Tibial artery (tissue), 4 donors: ENCODE measurements around the gene RAD17.
A peak's percentile ranks its signal among the peaks of the same experiment; 100 is the strongest.

Source experiments
- DNase-seq, 2 donors: peaks; one replicate each; pipeline ENCODE4 v3.0.0-alpha.2; 2019
- H3K27ac ChIP-seq, 2 donors: fragments of 200-600 bp; sonication (generic) in 1 of 2; 1 replicate in 1 of 2; 2 replicates in 1 of 2; pipeline ENCODE4 v1.5.1; 2018 to 2019; ENCODE audit warnings: mild to moderate bottlenecking in 1 of 2
- H3K27me3 ChIP-seq, 2 donors: fragments of 200-600 bp; sonication (generic) in 1 of 2; one replicate each; pipeline versions ENCODE4 v1.5.1 to v1.6.0; 2016 to 2019
- H3K36me3 ChIP-seq, 3 donors: fragments of 200-600 bp; sonication (generic) in 2 of 3; one replicate each; pipeline ENCODE4 v1.5.1; 2016 to 2019; ENCODE audit warnings: mild to moderate bottlenecking in 2 of 3
- H3K4me1 ChIP-seq, 4 donors: fragments of 200-600 bp; sonication (generic) in 2 of 4; 1 replicate in 3 of 4; 2 replicates in 1 of 4; pipeline ENCODE4 v1.5.1; 2016 to 2019
- H3K4me3 ChIP-seq, 2 donors: fragments of 200-600 bp; sonication (generic) in 1 of 2; 1 replicate in 1 of 2; 2 replicates in 1 of 2; pipeline ENCODE4 v1.5.1; 2018 to 2019; ENCODE audit warnings: mild to moderate bottlenecking in 2 of 2
- H3K9me3 ChIP-seq, 3 donors: fragments of 200-600 bp; sonication (generic) in 1 of 3; one replicate each; pipeline ENCODE4 v1.5.1; 2016 to 2019
- CTCF ChIP-seq, 2 experiments: fragments of 200-600 bp in 1 of 2; fragments of 450-650 bp in 1 of 2; IDR thresholded peaks; one replicate each; pipeline ENCODE4 v1.5.1; 2017 to 2019; ENCODE audit warnings: antibody characterized with exemption in 2 of 2, mild to moderate bottlenecking in 1 of 2, moderate library complexity in 1 of 2
- intact Hi-C: fragments of 100-400 bp; cut with DNase I; formaldehyde crosslinking; loops from one replicate; pipeline ENCODE4 v1.15.0; 2023; ENCODE audit warnings: low total_unique reads

Gene RAD17

GRCh38 chr5:69359699-69360098, 9.9 kb upstream of the RAD17 start:
- Histone ChIP-seq H3K4me1 (no peaks in the 10 kb centered on the region), H3K27ac (no peak overlapping the region), H3K36me3 (peaks cover 11 to 31% (median 20%) of the 10 kb centered on the region in 3 donors), H3K27me3 (no peaks in the 10 kb centered on the region), H3K9me3 (no peaks in the 10 kb centered on the region), H3K4me3 (no peak overlapping the region)
- no peak for TF ChIP-seq CTCF (IDR thresholded peaks at IDR 0.05)
- intact Hi-C loops = loop anchor here (10.0 kb wide), 1 partner anchor 125 kb away; the partner anchor contains the start of gene CDK7
- DNase-seq = no peak

- H3K27ac ChIP-seq = no peak overlapping the region
- H3K36me3 ChIP-seq = peaks cover 10 to 31% (median 20%) of the 10 kb centered on the region in 3 donors
- intact Hi-C loops = loop anchor here (10.0 kb wide), 1 partner anchor 126 kb away; the partner anchor contains the start of gene CDK7
Measured at GRCh38 chr5:69360442-69360841, 9.2 kb upstream of the RAD17 start.

GRCh38 chr5:69364414-69364813, 5.2 kb upstream of the RAD17 start:
- intact Hi-C loops = loop anchor here (10.0 kb wide), 1 partner anchor 130 kb away; the partner anchor contains the start of gene CDK7
- Histone ChIP-seq H3K36me3 (peaks cover 18 to 46% (median 20%) of the 10 kb centered on the region in 3 donors), H3K27ac (no peak overlapping the region), H3K27me3 (no peaks in the 10 kb centered on the region), H3K9me3 (no peaks in the 10 kb centered on the region), H3K4me1 (peaks cover 0 to 14% (median 3%) of the 10 kb centered on the region in 4 donors), H3K4me3 (no peak overlapping the region)
- DNase-seq = no peak
- peak in 1 of 2 experiments; percentile 28 for TF ChIP-seq CTCF (IDR thresholded peaks at IDR 0.05)

More at GRCh38 chr5:69360442-69360841, 9.2 kb upstream of the RAD17 start:
- DNase-seq = no peak
- no peak for TF ChIP-seq CTCF (IDR thresholded peaks at IDR 0.05)
- H3K27me3 ChIP-seq = no peaks in the 10 kb centered on the region
- no peak overlapping the region for H3K4me3 ChIP-seq
- H3K4me1 ChIP-seq = no peaks in the 10 kb centered on the region
- no peaks in the 10 kb centered on the region for H3K9me3 ChIP-seq

GRCh38 chr5:69364850-69365249, 4.8 kb upstream of the RAD17 start:
- peaks cover 0 to 14% (median 3%) of the 10 kb centered on the region in 4 donors for H3K4me1 ChIP-seq
- no peak for TF ChIP-seq CTCF (IDR thresholded peaks at IDR 0.05)
- DNase-seq = no peak
- no peak overlapping the region for H3K27ac ChIP-seq
- no peak overlapping the region for H3K4me3 ChIP-seq
- intact Hi-C loops = loop anchor here (5.0 to 10.0 kb wide), 2 partner anchors 130 to 273 kb away; partner anchors contain the start of genes CDK7 and SLC30A5
- no peaks in the 10 kb centered on the region for H3K9me3 ChIP-seq
- no peaks in the 10 kb centered on the region for H3K27me3 ChIP-seq
- H3K36me3 ChIP-seq = peaks cover 18 to 46% (median 20%) of the 10 kb centered on the region in 3 donors

GRCh38 chr5:69367697-69368279, 1.8 kb upstream of the RAD17 start:
- Histone ChIP-seq H3K4me1 (peaks cover 0 to 35% (median 15%) of the 10 kb centered on the region in 4 donors), H3K36me3 (peaks cover 18 to 42% (median 20%) of the 10 kb centered on the region in 3 donors), H3K27ac (peak overlapping the region in 1 of 2 donors; percentile 97), H3K27me3 (no peaks in the 10 kb centered on the region), H3K4me3 (peak overlapping the region in 1 of 2 donors; percentile 91), H3K9me3 (no peaks in the 10 kb centered on the region)
- DNase-seq = no peak
- TF ChIP-seq CTCF (IDR thresholded peaks at IDR 0.05) = no peak
- intact Hi-C loops = loop anchor here (5.0 to 10.0 kb wide), 2 partner anchors 133 to 275 kb away; partner anchors contain the start of genes CDK7 and SLC30A5
